Heart left ventricle (tissue), 16 donors: Measurements from ENCODE around the gene DOCK4. TPM values are rescaled to one million over a fixed set of nuclear protein-coding genes. Genes with fewer than 3 reads are reported as not detected.

Source experiments
- ATAC-seq, 4 donors: fragments of 200-7000 bp; cut with Tn5 transposase; one replicate each; pipeline ENCODE4 v1.9.1; 2020 to 2022; ENCODE audit warnings: moderate library complexity in 4 of 4, mild to moderate bottlenecking in 3 of 4, moderate number of reproducible peaks in 1 of 4
- DNase-seq, 5 donors: peaks; one replicate each; pipeline ENCODE4 v3.0.0-alpha.2; 2020
- H3K27ac ChIP-seq, 12 donors: fragments of 200-600 bp; sonication (generic) in 4 of 12; one replicate each; pipeline versions ENCODE4 v1.5.0 to v1.8.0; 2016 to 2022; ENCODE audit warnings: mild to moderate bottlenecking in 2 of 12
- H3K27me3 ChIP-seq, 9 donors: fragments of 200-600 bp; sonication (generic) in 2 of 9; one replicate each; pipeline versions ENCODE4 v1.5.1 to v1.8.0; 2016 to 2022; ENCODE audit warnings: mild to moderate bottlenecking in 3 of 9
- H3K36me3 ChIP-seq, 9 donors: fragments of 200-600 bp; sonication (generic) in 2 of 9; one replicate each; pipeline versions ENCODE4 v1.5.0 to v1.8.0; 2018 to 2022; ENCODE audit warnings: mild to moderate bottlenecking in 2 of 9
- H3K4me1 ChIP-seq, 12 donors: fragments of 200-600 bp; sonication (generic) in 4 of 12; one replicate each; pipeline versions ENCODE4 v1.5.0 to v1.8.0; 2016 to 2022; ENCODE audit warnings: mild to moderate bottlenecking in 3 of 12
- H3K4me3 ChIP-seq, 12 donors: fragments of 200-600 bp; sonication (generic) in 4 of 12; one replicate each; pipeline versions ENCODE4 v1.5.0 to v1.8.0; 2017 to 2022; ENCODE audit warnings: mild to moderate bottlenecking in 9 of 12, moderate library complexity in 4 of 12
- H3K9me3 ChIP-seq, 12 donors: fragments of 200-600 bp; sonication (generic) in 4 of 12; one replicate each; pipeline versions ENCODE4 v1.5.0 to v1.8.0; 2016 to 2022; ENCODE audit warnings: mild to moderate bottlenecking in 1 of 12
- CTCF ChIP-seq, 12 donors: fragments of 200-600 bp; sonication (generic) in 4 of 12; IDR thresholded peaks; one replicate each; pipeline versions ENCODE4 v1.5.0 to v1.8.0; 2018 to 2022; ENCODE audit warnings: antibody characterized with exemption in 12 of 12, mild to moderate bottlenecking in 5 of 12
- POLR2A ChIP-seq, 2 donors: fragments of 450-650 bp; IDR thresholded peaks; one replicate each; pipeline ENCODE4 v1.6.1; 2017; ENCODE audit warnings: antibody characterized with exemption in 2 of 2, mild to moderate bottlenecking in 2 of 2, moderate library complexity in 2 of 2
- WGBS, 4 donors: extraction: QIAGEN DNeasy Blood & Tissue Kit in 2 of 4; methylation state at CpG; one replicate each; pipeline versions ENCODE4 v1.1.5 to v1.1.7; 2013 to 2018; 5-methylcytosine and 5-hydroxymethylcytosine counted together
- intact Hi-C, 10 donors: fragments of 100-400 bp; cut with DNase I; formaldehyde crosslinking; loops; one replicate each; pipeline versions ENCODE4 v1.11.1 to v1.14.2; 2022
- polyA plus RNA-seq, 2 donors: library from polyadenylated mRNA; stranded (reverse); fragments of 200-250 nt; gene quantifications; one replicate each; pipeline ENCODE4 v1.2.3, GENCODE V29; 2013
- total RNA-seq, 9 donors: library from RNA; depleted of rRNA in 2 of 9; stranded (reverse); fragments of >200 nt in 2 of 9; fragmentation: NEBNext Ultra II Directional in 3 of 9; extraction: Animal tissue kit (Norgen Biotek cat#: 25700) in 3 of 9; gene quantifications; one replicate each; pipeline versions ENCODE4 v1.1.0 to v1.2.4, GENCODE V29; 2016 to 2023
- donor health status: ischemic (EF 13 %, LVEDD 7.1; RV severe dilation, severe dysfunction).
- donor health status: healthy with polysubstance abuse.
- donor health status: DM: no; HTN: yes; CAD: no.
- donor health status: DM: no; HTN: no; CAD: no.
- donor health status: ischemic (EF 25% LVEDD 6.9; RV normal size, moderate dysfunction).
- donor health status: ischemic (EF 25% LVEDD 5.7; RV mildly dilated, moderate dysfunction).
- donor health status: healthy.
- donor health status: DM: yes; HTN: yes; CAD: no.
- donor health status: ischemic (EF 35%, LVEDD 5.7; RV mildly dilated, moderate dysfunction).
- donor health status: nonischemic (EF 11% LVEDD 7.7; RV severe dilation, severe dysfunction).
- donor health status: DM: yes; HTN: yes; CAD: no.
- donor health status: PGD.
- donor health status: ischemic (EF 29% LVEDD 5.4; RV normal size, mild dysfunction).
- donor health status: nonischemic (EF 23%, LVEDD 6.1; RV moderate dilation, normal function).

The DOCK4 gene
- total and polyA plus RNA-seq, 11 donors = 5.1 to 40.8 (median 13.1) TPM

- ATAC-seq = no peak
- Histone ChIP-seq H3K9me3 (no peaks in the 10 kb centered on the region), H3K36me3 (no peaks in the 10 kb centered on the region), H3K4me3 (no peak overlapping the region), H3K27me3 (no peaks in the 10 kb centered on the region), H3K27ac (no peak overlapping the region), H3K4me1 (peaks cover 0 to 25% (median 8%) of the 10 kb centered on the region in 12 donors)
- intact Hi-C loops = no loop called here
- no peak for TF ChIP-seq CTCF (IDR thresholded peaks at IDR 0.05)
- no peak for TF ChIP-seq POLR2A (IDR thresholded peaks at IDR 0.05)
- no peak for DNase-seq
- WGBS, 4 donors = 74 to 77% (median 75%) methylated on average over 2 of the region's 2 CpGs
Observed at GRCh38 chr7:112056409-112056808, 149.8 kb downstream of the DOCK4 start.

GRCh38 chr7:112053737-112054069 lies 152.5 kb downstream of the DOCK4 start:
- no peaks in the 10 kb centered on the region for H3K9me3 ChIP-seq
- no peak overlapping the region for H3K4me3 ChIP-seq
- H3K36me3 ChIP-seq = no peaks in the 10 kb centered on the region
- ATAC-seq = no peak
- H3K4me1 ChIP-seq = peaks cover 0 to 24% (median 9%) of the 10 kb centered on the region in 12 donors
- 92 to 98% (median 94%) methylated on average over 5 of the region's 5 CpGs for WGBS, 4 donors
- no peak for TF ChIP-seq CTCF (IDR thresholded peaks at IDR 0.05)
- TF ChIP-seq POLR2A (IDR thresholded peaks at IDR 0.05) = no peak
- intact Hi-C loops = no loop called here
- H3K27ac ChIP-seq = no peak overlapping the region
- H3K27me3 ChIP-seq = no peaks in the 10 kb centered on the region
- no peak for DNase-seq

- DNase-seq = no peak
- Histone ChIP-seq H3K9me3 (no peaks in the 10 kb centered on the region), H3K4me3 (no peak overlapping the region), H3K36me3 (no peaks in the 10 kb centered on the region), H3K27ac (no peak overlapping the region), H3K27me3 (no peaks in the 10 kb centered on the region), H3K4me1 (peaks cover 0 to 24% (median 7%) of the 10 kb centered on the region in 12 donors)
- no peak for ATAC-seq
- intact Hi-C loops = no loop called here
- 93 to 97% (median 96%) methylated on average over 1 of the region's 1 CpG for WGBS, 4 donors
- no peak for TF ChIP-seq POLR2A (IDR thresholded peaks at IDR 0.05)
- TF ChIP-seq CTCF (IDR thresholded peaks at IDR 0.05) = no peak
Observed at GRCh38 chr7:112052993-112053736, 153.0 kb downstream of the DOCK4 start.

- TF ChIP-seq CTCF (IDR thresholded peaks at IDR 0.05) = no peak
- TF ChIP-seq POLR2A (IDR thresholded peaks at IDR 0.05) = no peak
- H3K36me3 ChIP-seq = no peaks in the 10 kb centered on the region
- ATAC-seq (no peak), DNase-seq (no peak)
- WGBS, 4 donors = 68 to 83% (median 70%) methylated on average over 1 of the region's 1 CpG
- H3K27ac ChIP-seq = no peak overlapping the region
- H3K4me3 ChIP-seq = no peak overlapping the region
- H3K4me1 ChIP-seq = peaks cover 0 to 24% (median 7%) of the 10 kb centered on the region in 12 donors
- no peaks in the 10 kb centered on the region for H3K27me3 ChIP-seq
- peaks cover 0 to 6% (median 2%) of the 10 kb centered on the region in 12 donors for H3K9me3 ChIP-seq
- intact Hi-C loops = no loop called here
Observed at GRCh38 chr7:112052498-112052897, 153.7 kb downstream of the DOCK4 start.
